HG03175 (cell line): ENCODE measurements around the gene EIF2S1.
"Not testable (repeated sequence)": the region's sequence is repeated elsewhere in the genome, so short reads cannot be mapped to it uniquely, and the experiment has no call there.

Experiments used
- ATAC-seq: cut with Tn5 transposase; IDR thresholded peaks from one replicate; pipeline ENCODE4 v1.9.1; 2021; ENCODE audit warnings: mild to moderate bottlenecking, moderate library complexity; ENCODE audit not compliant: unreplicated experiment

EIF2S1 gene

GRCh38 chr14:67359775-67360469 is at the start of gene EIF2S1, which contains the start of gene ATP6V1D:
TSS of gene EIF2S1 (plus strand) at chr14:67360328. CDS start at chr14:67364768, 4,440 bp downstream.
TSS of gene ATP6V1D (minus strand) at chr14:67359804. CDS start at chr14:67359698, 106 bp downstream.
- ATAC-seq: peak; percentile 90

GRCh38 chr14:67311868-67312267 is 48.3 kb upstream of the EIF2S1 start:
- ATAC-seq: no peak

GRCh38 chr14:67313153-67313552 is 47.0 kb upstream of the EIF2S1 start:
- no peak for ATAC-seq

- ATAC-seq: no peak
These were observed 42.3 kb upstream of the EIF2S1 start for GRCh38 chr14:67317822-67318221.

GRCh38 chr14:67319142-67319541 is 41.0 kb upstream of the EIF2S1 start:
- ATAC-seq: no peak

- not testable (repeated sequence) for ATAC-seq
These were observed 30.5 kb upstream of the EIF2S1 start for GRCh38 chr14:67329666-67330065.

- ATAC-seq: no peak
These were observed 28.6 kb upstream of the EIF2S1 start for GRCh38 chr14:67331368-67332125.

GRCh38 chr14:67332468-67332867 is 27.7 kb upstream of the EIF2S1 start:
- ATAC-seq: no peak

GRCh38 chr14:67335781-67336180 is 24.3 kb upstream of the EIF2S1 start:
- no peak for ATAC-seq

GRCh38 chr14:67341231-67341630 is 18.9 kb upstream of the EIF2S1 start:
- not testable (repeated sequence) for ATAC-seq

- no peak for ATAC-seq
These were observed 16.4 kb upstream of the EIF2S1 start for GRCh38 chr14:67343601-67344230.

GRCh38 chr14:67345583-67345982 is 14.5 kb upstream of the EIF2S1 start:
- no peak for ATAC-seq

GRCh38 chr14:67352055-67352454 is 8.1 kb upstream of the EIF2S1 start:
- no peak for ATAC-seq

GRCh38 chr14:67357186-67357968 is 2.8 kb upstream of the EIF2S1 start:
- no peak for ATAC-seq

GRCh38 chr14:67357969-67358354 is 2.2 kb upstream of the EIF2S1 start:
- ATAC-seq: no peak

- no peak for ATAC-seq
These were observed 979 bp upstream of the EIF2S1 start for GRCh38 chr14:67358924-67359774.

- peak; percentile 24 for ATAC-seq
These were observed 510 bp downstream of the EIF2S1 start for GRCh38 chr14:67360470-67361206.

GRCh38 chr14:67365476-67365875 is 5.3 kb downstream of the EIF2S1 start:
- no peak for ATAC-seq

- no peak for ATAC-seq
These were observed 10.7 kb downstream of the EIF2S1 start for GRCh38 chr14:67370830-67371229.
